Activated CD4-positive, alpha-beta T cell treated with anti-CD3 and anti-CD28 coated beads, Interleukin-2, amount 10 ng/mL, durations not matched to agents 24 days and 14 days (primary cell): ENCODE measurements around the gene FAR2. TPM values are rescaled to one million over a fixed set of nuclear protein-coding genes. Genes with fewer than 3 reads are reported as not detected.

Experiments used
- DNase-seq: peaks from one replicate; pipeline ENCODE4 v3.0.0; 2022
- H3K27ac Mint-ChIP-seq: one replicate; pipeline ENCODE4 v1.8.0; 2022; ENCODE audit warnings: mild to moderate bottlenecking, mixed read lengths
- H3K27me3 Mint-ChIP-seq: one replicate; pipeline ENCODE4 v1.8.0; 2022; ENCODE audit warnings: mixed read lengths
- H3K36me3 Mint-ChIP-seq: one replicate; pipeline ENCODE4 v1.8.0; 2022; ENCODE audit warnings: low read depth, mild to moderate bottlenecking, mixed read lengths
- H3K4me1 Mint-ChIP-seq: one replicate; pipeline ENCODE4 v1.8.0; 2021; ENCODE audit warnings: mixed read lengths
- H3K4me3 Mint-ChIP-seq: one replicate; pipeline ENCODE4 v1.8.0; 2022; ENCODE audit warnings: mild to moderate bottlenecking, moderate library complexity, mixed read lengths
- H3K9me3 Mint-ChIP-seq: one replicate; pipeline ENCODE4 v1.8.0; 2021; ENCODE audit warnings: mixed read lengths
- intact Hi-C: fragments of 100-400 bp; cut with micrococcal nuclease; formaldehyde crosslinking; loops from one replicate; pipeline ENCODE4 v1.15.1; 2023
- total RNA-seq: library from RNA; stranded (reverse); gene quantifications from 2 replicates; pipeline ENCODE4 v1.2.3, GENCODE V29; 2022

FAR2 gene
- total RNA-seq, 1 donor from 2014 or later = 5.2 TPM

- Mint-ChIP-seq H3K4me1 (no peaks in the 10 kb centered on the region), H3K27ac (no peak overlapping the region)
- intact Hi-C loops = no loop called here
These were observed 152.0 kb downstream of the FAR2 start for GRCh38 chr12:29301114-29301513.

GRCh38 chr12:29304388-29304787 lies 155.3 kb downstream of the FAR2 start:
- no peak for DNase-seq
- intact Hi-C loops = no loop called here
- no peaks in the 10 kb centered on the region for H3K4me1 Mint-ChIP-seq
- no peak overlapping the region for H3K4me3 Mint-ChIP-seq
- H3K9me3 Mint-ChIP-seq = no peaks in the 10 kb centered on the region
- no peak overlapping the region for H3K27ac Mint-ChIP-seq
- no peaks in the 10 kb centered on the region for H3K27me3 Mint-ChIP-seq
- peaks cover 1% of the 10 kb centered on the region for H3K36me3 Mint-ChIP-seq

More at GRCh38 chr12:29301114-29301513, 152.0 kb downstream of the FAR2 start:
- no peaks in the 10 kb centered on the region for H3K36me3 Mint-ChIP-seq
- H3K27me3 Mint-ChIP-seq = no peaks in the 10 kb centered on the region
- no peak for DNase-seq
- no peak overlapping the region for H3K4me3 Mint-ChIP-seq
- H3K9me3 Mint-ChIP-seq = no peaks in the 10 kb centered on the region

GRCh38 chr12:29306266-29306665 lies 157.2 kb downstream of the FAR2 start:
- intact Hi-C loops = no loop called here
- no peak overlapping the region for H3K27ac Mint-ChIP-seq

GRCh38 chr12:29306682-29307081 lies 157.6 kb downstream of the FAR2 start:
- Mint-ChIP-seq H3K36me3 (peaks cover 1% of the 10 kb centered on the region), H3K27ac (no peak overlapping the region), H3K4me1 (no peaks in the 10 kb centered on the region), H3K9me3 (no peaks in the 10 kb centered on the region), H3K4me3 (no peak overlapping the region), H3K27me3 (no peaks in the 10 kb centered on the region)
- DNase-seq = no peak
- intact Hi-C loops = no loop called here

More at GRCh38 chr12:29306266-29306665, 157.2 kb downstream of the FAR2 start:
- no peak for DNase-seq
- Mint-ChIP-seq H3K9me3 (no peaks in the 10 kb centered on the region), H3K27me3 (no peaks in the 10 kb centered on the region), H3K4me1 (no peaks in the 10 kb centered on the region), H3K4me3 (no peak overlapping the region), H3K36me3 (peaks cover 1% of the 10 kb centered on the region)

GRCh38 chr12:29309320-29309902 lies 160.3 kb downstream of the FAR2 start:
- no peaks in the 10 kb centered on the region for H3K4me1 Mint-ChIP-seq

GRCh38 chr12:29310899-29311298 lies 161.8 kb downstream of the FAR2 start:
- Mint-ChIP-seq H3K9me3 (no peaks in the 10 kb centered on the region), H3K36me3 (peaks cover 1% of the 10 kb centered on the region), H3K27me3 (no peaks in the 10 kb centered on the region), H3K27ac (no peak overlapping the region), H3K4me1 (no peaks in the 10 kb centered on the region), H3K4me3 (no peak overlapping the region)
- DNase-seq = no peak
- intact Hi-C loops = no loop called here

More at GRCh38 chr12:29309320-29309902, 160.3 kb downstream of the FAR2 start:
- no peak for DNase-seq
- H3K9me3 Mint-ChIP-seq = no peaks in the 10 kb centered on the region
- H3K27ac Mint-ChIP-seq = no peak overlapping the region
- H3K36me3 Mint-ChIP-seq = peaks cover 1% of the 10 kb centered on the region
- no peaks in the 10 kb centered on the region for H3K27me3 Mint-ChIP-seq
- no peak overlapping the region for H3K4me3 Mint-ChIP-seq
- intact Hi-C loops = no loop called here

- intact Hi-C loops = no loop called here
- DNase-seq = no peak
- Mint-ChIP-seq H3K9me3 (no peaks in the 10 kb centered on the region), H3K27me3 (no peaks in the 10 kb centered on the region), H3K27ac (no peak overlapping the region), H3K4me3 (no peak overlapping the region), H3K4me1 (peaks cover 8% of the 10 kb centered on the region), H3K36me3 (no peaks in the 10 kb centered on the region)
These were observed 165.3 kb downstream of the FAR2 start for GRCh38 chr12:29314416-29314815.

- no peaks in the 10 kb centered on the region for H3K27me3 Mint-ChIP-seq
- H3K4me3 Mint-ChIP-seq = no peak overlapping the region
- H3K9me3 Mint-ChIP-seq = no peaks in the 10 kb centered on the region
- H3K4me1 Mint-ChIP-seq = peaks cover 8% of the 10 kb centered on the region
- H3K36me3 Mint-ChIP-seq = peaks cover under 1% of the 10 kb centered on the region
- DNase-seq = no peak
- no peak overlapping the region for H3K27ac Mint-ChIP-seq
- intact Hi-C loops = loop anchor here (1.0 kb wide), 1 partner anchor 243 kb away; no protein-coding TSS in a partner anchor
These were observed 167.7 kb downstream of the FAR2 start for GRCh38 chr12:29316752-29317151.

GRCh38 chr12:29317556-29318363 lies 168.7 kb downstream of the FAR2 start:
- no peak overlapping the region for H3K27ac Mint-ChIP-seq
- intact Hi-C loops = loop anchor here (1.0 kb wide), 2 partner anchors 229 to 244 kb away; no protein-coding TSS in a partner anchor
- peaks cover 6% of the 10 kb centered on the region for H3K36me3 Mint-ChIP-seq
- peaks cover 8% of the 10 kb centered on the region for H3K4me1 Mint-ChIP-seq
- no peak overlapping the region for H3K4me3 Mint-ChIP-seq
- H3K27me3 Mint-ChIP-seq = no peaks in the 10 kb centered on the region
- DNase-seq = peak; percentile 83
- no peaks in the 10 kb centered on the region for H3K9me3 Mint-ChIP-seq

- Mint-ChIP-seq H3K27ac (no peak overlapping the region), H3K4me1 (peaks cover 8% of the 10 kb centered on the region), H3K4me3 (no peak overlapping the region), H3K36me3 (peaks cover 13% of the 10 kb centered on the region), H3K27me3 (no peaks in the 10 kb centered on the region), H3K9me3 (peaks cover 6% of the 10 kb centered on the region)
- DNase-seq = no peak
- intact Hi-C loops = no loop called here
These were observed 171.4 kb downstream of the FAR2 start for GRCh38 chr12:29320295-29321085.

- Mint-ChIP-seq H3K4me1 (peaks cover 8% of the 10 kb centered on the region), H3K4me3 (no peak overlapping the region)
These were observed 173.1 kb downstream of the FAR2 start for GRCh38 chr12:29322157-29322556.

GRCh38 chr12:29329411-29329810 lies 180.3 kb downstream of the FAR2 start:
- Mint-ChIP-seq H3K36me3 (peaks cover 9% of the 10 kb centered on the region), H3K4me3 (no peak overlapping the region), H3K27me3 (no peaks in the 10 kb centered on the region), H3K4me1 (no peaks in the 10 kb centered on the region), H3K9me3 (peaks cover 4% of the 10 kb centered on the region), H3K27ac (no peak overlapping the region)
- DNase-seq = no peak
- intact Hi-C loops = no loop called here

More at GRCh38 chr12:29322157-29322556, 173.1 kb downstream of the FAR2 start:
- H3K36me3 Mint-ChIP-seq = peaks cover 18% of the 10 kb centered on the region
- no peaks in the 10 kb centered on the region for H3K27me3 Mint-ChIP-seq
- peaks cover 10% of the 10 kb centered on the region for H3K9me3 Mint-ChIP-seq
- H3K27ac Mint-ChIP-seq = no peak overlapping the region
- no peak for DNase-seq
- intact Hi-C loops = no loop called here

GRCh38 chr12:29333178-29333577 lies 184.1 kb downstream of the FAR2 start:
- Mint-ChIP-seq H3K4me3 (no peak overlapping the region), H3K27ac (no peak overlapping the region), H3K36me3 (peaks cover 3% of the 10 kb centered on the region), H3K4me1 (no peaks in the 10 kb centered on the region), H3K27me3 (no peaks in the 10 kb centered on the region), H3K9me3 (no peaks in the 10 kb centered on the region)
- DNase-seq = no peak
- intact Hi-C loops = no loop called here

GRCh38 chr12:29334937-29335336 lies 185.9 kb downstream of the FAR2 start:
- H3K9me3 Mint-ChIP-seq = no peaks in the 10 kb centered on the region
- H3K4me3 Mint-ChIP-seq = no peak overlapping the region
- peaks cover 7% of the 10 kb centered on the region for H3K36me3 Mint-ChIP-seq
- H3K27me3 Mint-ChIP-seq = no peaks in the 10 kb centered on the region
- no peaks in the 10 kb centered on the region for H3K4me1 Mint-ChIP-seq
- intact Hi-C loops = no loop called here
- no peak overlapping the region for H3K27ac Mint-ChIP-seq
- no peak for DNase-seq
